Measurements from ENCODE around the gene GIT2.

GIT2 gene

GRCh38 chr12:109885616-109886015 is 110.6 kb downstream of the GIT2 start:
- no peak overlapping the region for H3K4me3 ChIP-seq (ENCODE audit: low read length)
- H3K36me3 ChIP-seq (ENCODE audit: control insufficient read depth, insufficient read depth, low read length) = no peaks in the 10 kb centered on the region
- no peak overlapping the region for H3K9ac ChIP-seq (ENCODE audit: low read length)
- no peak overlapping the region for H3K27ac ChIP-seq (ENCODE audit: low read depth, low read length)
- H3K27me3 ChIP-seq (ENCODE audit: control insufficient read depth, insufficient read depth, low read length) = no peaks in the 10 kb centered on the region
- no peaks in the 10 kb centered on the region for H3K4me1 ChIP-seq (ENCODE audit: control insufficient read depth, insufficient read depth, low read length)

- Histone ChIP-seq H3K27me3 (ENCODE audit: control insufficient read depth, insufficient read depth, low read length) (no peaks in the 10 kb centered on the region), H3K36me3 (ENCODE audit: control insufficient read depth, insufficient read depth, low read length) (no peaks in the 10 kb centered on the region), H3K27ac (ENCODE audit: low read depth, low read length) (no peak overlapping the region), H3K4me3 (ENCODE audit: low read length) (no peak overlapping the region), H3K9ac (ENCODE audit: low read length) (no peak overlapping the region), H3K4me1 (ENCODE audit: control insufficient read depth, insufficient read depth, low read length) (peaks cover 8% of the 10 kb centered on the region)
These were observed 112.7 kb downstream of the GIT2 start for GRCh38 chr12:109883461-109883860.

GRCh38 chr12:109881752-109882151 is 114.4 kb downstream of the GIT2 start:
- H3K27me3 ChIP-seq (ENCODE audit: control insufficient read depth, insufficient read depth, low read length) = no peaks in the 10 kb centered on the region
- no peak overlapping the region for H3K4me3 ChIP-seq (ENCODE audit: low read length)
- peaks cover 8% of the 10 kb centered on the region for H3K4me1 ChIP-seq (ENCODE audit: control insufficient read depth, insufficient read depth, low read length)
- no peak overlapping the region for H3K9ac ChIP-seq (ENCODE audit: low read length)
- no peaks in the 10 kb centered on the region for H3K36me3 ChIP-seq (ENCODE audit: control insufficient read depth, insufficient read depth, low read length)
- H3K27ac ChIP-seq (ENCODE audit: low read depth, low read length) = no peak overlapping the region

- Histone ChIP-seq H3K27ac (ENCODE audit: low read depth, low read length) (no peak overlapping the region), H3K4me3 (ENCODE audit: low read length) (peak overlapping the region; percentile 45), H3K36me3 (ENCODE audit: control insufficient read depth, insufficient read depth, low read length) (no peaks in the 10 kb centered on the region), H3K4me1 (ENCODE audit: control insufficient read depth, insufficient read depth, low read length) (peaks cover 8% of the 10 kb centered on the region), H3K27me3 (ENCODE audit: control insufficient read depth, insufficient read depth, low read length) (no peaks in the 10 kb centered on the region), H3K9ac (ENCODE audit: low read length) (no peak overlapping the region)
These were observed 115.2 kb downstream of the GIT2 start for GRCh38 chr12:109880938-109881337.

- peak within 1 kb of the TSS; percentile 45 for H3K27ac ChIP-seq (ENCODE audit: low read depth, low read length)
- H3K27me3 ChIP-seq (ENCODE audit: control insufficient read depth, insufficient read depth, low read length) = no peaks in the 10 kb centered on the region
- peak within 1 kb of the TSS; percentile 78 for H3K9ac ChIP-seq (ENCODE audit: low read length)
- no peaks in the 10 kb centered on the region for H3K36me3 ChIP-seq (ENCODE audit: control insufficient read depth, insufficient read depth, low read length)
- H3K4me3 ChIP-seq (ENCODE audit: low read length) = peak within 1 kb of the TSS; percentile 99
- peaks cover 8% of the 10 kb centered on the region for H3K4me1 ChIP-seq (ENCODE audit: control insufficient read depth, insufficient read depth, low read length)
These were observed 115.9 kb downstream of the GIT2 start, which contains the start of gene GLTP for GRCh38 chr12:109880043-109880931. GLTP (minus strand) TSS chr12:109880541; CDS start chr12:109880374, 167 bp downstream.

Measured in rectal smooth muscle tissue (tissue), 1 donor.